ENCODE measurements around the gene HOXC5.

HOXC5 gene

DNA sequence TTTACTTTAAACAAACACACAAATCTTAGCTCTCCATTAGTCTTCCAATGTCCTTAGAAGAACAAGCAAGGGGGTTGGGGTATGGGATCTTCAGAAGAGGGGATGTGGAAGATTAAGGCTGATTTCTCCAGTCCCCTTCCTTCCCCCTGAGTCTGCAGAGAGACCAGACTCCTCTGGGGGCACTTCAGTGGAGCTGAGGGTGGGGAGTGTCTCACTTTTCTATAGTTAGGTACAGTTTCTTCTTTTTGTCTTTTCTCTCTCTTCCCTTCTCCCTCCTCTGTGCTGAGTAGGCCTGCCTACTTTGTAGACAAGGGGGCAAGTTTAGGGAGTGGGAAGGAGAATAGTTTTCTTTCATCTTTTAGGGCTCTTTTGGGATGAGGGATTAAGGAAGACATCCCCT is 23.3 kb downstream of the HOXC5 start:
- TF ChIP-seq CTCF (IDR thresholded peaks at IDR 0.05; ENCODE audit: borderline replicate concordance, control extremely low read depth, extremely low read depth, insufficient read depth, missing control alignments): no peak
- no peak for DNase-seq (ENCODE audit: low spot score)
- in situ Hi-C loops (cut with MboI; ENCODE audit: low sequenced_read_pairs, unreplicated experiment): no loop called here

DNA sequence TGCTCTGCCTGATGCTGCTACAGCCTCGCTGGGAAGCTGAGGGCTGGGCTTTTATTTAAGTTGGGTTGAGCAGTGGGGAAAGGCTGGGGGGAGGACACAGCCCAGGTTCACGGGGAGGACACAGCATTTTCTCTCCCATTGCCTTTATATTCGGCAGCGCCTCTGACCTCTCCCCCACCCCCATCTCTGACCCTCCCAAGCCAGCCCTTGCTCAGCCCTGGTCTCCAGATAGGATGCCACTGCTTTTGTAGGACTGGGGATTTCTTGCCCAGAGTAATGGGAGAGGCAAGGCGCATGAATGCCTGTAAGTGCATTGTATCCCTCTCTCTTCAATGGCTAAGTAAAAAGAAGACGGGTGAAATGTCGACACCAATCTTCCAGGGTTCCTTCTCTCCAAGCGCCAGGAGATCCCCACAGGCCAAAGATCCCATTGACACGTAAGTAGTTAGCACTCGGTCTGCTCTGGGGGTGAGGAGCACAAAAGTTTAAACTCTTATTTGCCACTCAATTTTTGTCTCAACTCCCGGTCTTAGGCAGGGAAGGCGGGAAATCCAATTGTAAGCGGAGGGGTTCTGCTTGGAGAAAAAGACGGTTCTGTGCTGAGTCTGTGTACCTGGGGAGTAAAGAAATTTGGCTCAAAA is 25.4 kb downstream of the HOXC5 start:
- no peak for TF ChIP-seq CTCF (IDR thresholded peaks at IDR 0.05; ENCODE audit: borderline replicate concordance, control extremely low read depth, extremely low read depth, insufficient read depth, missing control alignments)
- DNase-seq (ENCODE audit: low spot score): no peak
- in situ Hi-C loops (cut with MboI; ENCODE audit: low sequenced_read_pairs, unreplicated experiment): no loop called here

- in situ Hi-C loops (cut with MboI; ENCODE audit: low sequenced_read_pairs, unreplicated experiment): no loop called here
- DNase-seq (ENCODE audit: low spot score): no peak
- no peak for TF ChIP-seq CTCF (IDR thresholded peaks at IDR 0.05; ENCODE audit: borderline replicate concordance, control extremely low read depth, extremely low read depth, insufficient read depth, missing control alignments)
Measured at GRCh38 chr12:54059668-54060067, 26.8 kb downstream of the HOXC5 start.

DNA sequence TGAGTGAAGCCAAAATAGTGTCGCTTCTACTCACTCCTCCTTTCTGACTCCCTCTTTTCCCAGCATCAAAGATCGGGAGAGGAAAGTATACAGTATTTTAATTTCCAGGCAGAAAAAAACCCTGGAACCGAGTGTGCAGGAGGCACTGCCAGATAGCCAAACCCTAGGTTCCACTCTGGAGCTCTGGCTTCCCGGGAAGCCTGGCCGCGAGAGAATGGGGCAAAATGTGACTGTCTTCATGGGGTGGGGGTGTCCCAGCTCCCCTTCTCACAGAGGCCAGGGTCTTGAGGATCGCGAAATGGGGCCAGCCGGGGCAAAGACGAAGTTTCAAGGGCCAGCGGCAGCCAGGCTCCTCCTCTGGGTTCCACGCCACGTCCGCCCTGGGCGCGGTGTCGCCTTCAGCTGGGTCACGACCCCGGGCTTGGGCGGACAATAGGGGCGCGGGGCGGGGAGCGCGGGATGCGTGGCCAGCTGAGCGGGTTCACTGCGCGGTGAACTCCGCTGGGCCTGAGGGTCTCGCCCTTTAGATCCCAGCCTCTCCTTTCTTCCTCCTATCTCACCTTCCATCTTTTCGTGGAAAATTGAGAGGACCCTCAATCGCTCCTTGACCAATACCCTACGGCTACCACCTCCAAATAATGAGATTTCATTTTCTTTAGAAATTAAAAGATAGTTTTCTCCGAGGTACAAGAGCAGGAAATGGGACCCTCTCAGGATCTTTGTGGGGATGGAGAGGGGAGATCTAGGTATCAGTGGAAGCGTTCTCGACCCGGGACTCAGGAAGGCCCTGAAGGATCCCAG is 27.5 kb downstream of the HOXC5 start:
- in situ Hi-C loops (cut with MboI; ENCODE audit: low sequenced_read_pairs, unreplicated experiment): no loop called here
- TF ChIP-seq CTCF (IDR thresholded peaks at IDR 0.05; ENCODE audit: borderline replicate concordance, control extremely low read depth, extremely low read depth, insufficient read depth, missing control alignments): no peak
- no peak for DNase-seq (ENCODE audit: low spot score)

DNA sequence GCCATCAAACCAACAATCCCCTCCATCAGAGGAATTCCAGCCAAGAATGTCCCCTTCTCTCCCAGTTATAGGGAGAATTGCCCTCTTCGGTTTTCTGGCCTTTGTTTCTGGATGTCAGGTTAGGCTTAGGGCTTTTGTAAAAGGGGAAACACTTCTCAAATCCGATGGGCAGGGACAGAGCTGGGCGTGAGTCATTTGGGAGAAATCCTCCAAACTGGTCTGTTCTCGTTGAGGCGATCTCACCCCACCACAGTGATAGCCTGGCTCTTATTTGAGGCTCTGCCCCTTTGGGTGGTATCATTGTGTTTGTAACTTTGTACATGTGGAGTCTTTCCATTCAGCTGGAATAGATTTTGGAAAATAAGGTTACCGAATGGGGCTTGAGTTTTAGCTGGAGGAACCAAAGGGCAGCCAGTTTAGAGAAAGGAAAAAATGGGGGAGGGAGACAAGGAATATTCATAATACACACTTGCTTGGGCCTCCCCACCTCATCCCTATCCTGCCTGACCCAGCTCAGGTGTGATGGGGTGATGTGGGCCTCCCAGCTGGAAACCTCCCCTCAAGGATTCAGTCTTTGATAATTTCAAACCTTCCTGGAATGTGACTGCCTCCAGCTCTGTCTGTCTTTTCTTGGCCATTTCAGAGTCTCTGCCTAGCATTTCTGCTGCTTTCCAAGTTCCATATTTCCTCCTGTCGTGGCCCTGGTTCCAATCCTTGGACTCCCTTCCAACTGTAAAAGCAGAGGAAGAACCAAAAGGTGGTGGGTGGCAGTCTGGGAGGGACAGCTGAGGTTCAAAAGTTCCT is 28.3 kb downstream of the HOXC5 start:
- in situ Hi-C loops (cut with MboI; ENCODE audit: low sequenced_read_pairs, unreplicated experiment): no loop called here
- DNase-seq (ENCODE audit: low spot score): no peak
- no peak for TF ChIP-seq CTCF (IDR thresholded peaks at IDR 0.05; ENCODE audit: borderline replicate concordance, control extremely low read depth, extremely low read depth, insufficient read depth, missing control alignments)

- no peak for TF ChIP-seq CTCF (IDR thresholded peaks at IDR 0.05; ENCODE audit: borderline replicate concordance, control extremely low read depth, extremely low read depth, insufficient read depth, missing control alignments)
- in situ Hi-C loops (cut with MboI; ENCODE audit: low sequenced_read_pairs, unreplicated experiment): no loop called here
- no peak for DNase-seq (ENCODE audit: low spot score)
Measured at GRCh38 chr12:54065677-54066076, 32.8 kb downstream of the HOXC5 start.
